Tongue (tissue), 2 donors: Measurements from ENCODE around the gene EPS8L2. TPM values are rescaled to one million over a fixed set of nuclear protein-coding genes. Genes with fewer than 3 reads are reported as not detected.

Experiments used
- DNase-seq: peaks from one replicate; pipeline ENCODE4 v3.0.0-alpha.2; 2015
- total RNA-seq: library from RNA; depleted of rRNA; stranded (reverse); fragments of >200 nt; gene quantifications from one replicate; pipeline ENCODE4 v1.2.3, GENCODE V29; 2014

The EPS8L2 gene
- 88.3 TPM for total RNA-seq

DNA sequence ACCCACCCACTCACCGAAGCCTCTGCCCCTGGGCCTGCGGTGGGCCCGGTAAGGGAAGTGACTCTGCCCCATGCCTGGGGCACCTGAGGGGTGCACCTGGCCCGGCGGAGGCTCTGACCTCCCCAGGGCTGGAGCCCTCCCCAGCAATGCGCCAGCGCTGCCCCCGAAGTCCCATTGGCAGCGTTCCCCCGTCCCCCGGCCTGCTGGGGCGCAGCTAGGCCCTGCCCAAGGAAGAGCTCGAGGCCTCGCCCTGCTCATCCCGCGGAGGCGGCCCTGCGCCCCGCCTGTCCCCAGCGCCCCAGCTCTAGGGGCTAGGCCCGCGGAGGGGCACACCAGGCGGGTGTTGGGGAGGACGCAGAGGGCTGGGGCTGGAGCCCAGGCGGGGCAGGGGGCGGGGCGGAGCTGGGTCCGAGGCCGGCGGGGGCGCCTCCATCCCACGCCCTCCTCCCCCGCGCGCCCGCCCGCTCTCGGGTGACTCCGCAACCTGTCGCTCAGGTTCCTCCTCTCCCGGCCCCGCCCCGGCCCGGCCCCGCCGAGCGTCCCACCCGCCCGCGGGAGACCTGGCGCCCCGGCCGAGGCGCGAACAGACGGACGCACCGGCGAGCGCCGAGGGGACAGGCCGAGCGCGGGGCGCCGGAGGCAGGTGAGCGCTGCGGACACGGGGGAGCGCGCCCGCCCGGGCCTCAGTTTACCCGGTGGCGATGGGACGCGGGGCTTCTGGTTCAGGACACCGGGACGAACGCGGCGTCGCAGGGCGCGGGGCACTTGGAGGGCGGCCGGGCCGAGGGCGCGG is at the start of gene EPS8L2:
EPS8L2 (plus strand) TSS at position 586 of the 793 bp plus-strand sequence. CDS start 3,177 bp downstream, outside the sequence.
- no peak for DNase-seq

DNA sequence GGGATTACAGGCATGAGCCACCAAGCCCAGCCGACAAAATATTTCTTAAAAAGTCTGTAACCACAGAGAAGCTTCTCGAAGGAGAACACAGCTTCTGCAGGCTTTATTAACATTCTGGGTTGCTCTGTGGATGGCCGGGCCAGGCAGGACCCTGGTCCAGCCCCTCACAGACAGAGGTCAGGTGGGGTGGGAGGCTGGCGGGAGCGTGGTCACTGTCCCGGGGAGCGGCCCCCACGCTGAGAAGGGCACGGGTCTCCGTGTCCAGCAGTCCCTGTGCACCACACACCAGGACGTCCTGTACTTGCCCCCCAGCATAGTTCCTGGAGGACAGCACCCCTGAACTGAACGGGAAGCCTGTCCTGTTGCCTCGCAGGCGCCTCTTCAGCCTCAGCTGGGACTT is 49.6 kb upstream of the EPS8L2 start:
- no peak for DNase-seq

DNA sequence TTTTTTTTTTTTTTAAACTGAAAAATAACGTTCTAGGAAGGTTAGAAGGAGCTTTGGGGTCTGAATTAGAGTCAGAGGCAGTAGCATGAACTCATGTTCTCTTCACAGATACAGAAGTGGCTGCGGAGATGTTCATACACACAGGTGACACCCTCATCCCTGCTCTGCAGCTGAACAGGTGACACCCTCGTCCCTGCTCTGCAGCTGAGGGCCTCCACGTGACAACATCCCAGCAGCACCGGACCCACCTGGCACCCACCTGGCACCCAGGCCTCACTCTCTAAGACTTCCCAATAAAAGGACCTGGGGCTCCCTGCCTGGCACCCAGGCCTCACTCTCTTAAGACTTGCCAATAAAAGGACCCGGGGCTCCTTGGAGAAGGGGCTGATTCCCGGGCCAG is 49.2 kb upstream of the EPS8L2 start:
- DNase-seq, result no peak

DNA sequence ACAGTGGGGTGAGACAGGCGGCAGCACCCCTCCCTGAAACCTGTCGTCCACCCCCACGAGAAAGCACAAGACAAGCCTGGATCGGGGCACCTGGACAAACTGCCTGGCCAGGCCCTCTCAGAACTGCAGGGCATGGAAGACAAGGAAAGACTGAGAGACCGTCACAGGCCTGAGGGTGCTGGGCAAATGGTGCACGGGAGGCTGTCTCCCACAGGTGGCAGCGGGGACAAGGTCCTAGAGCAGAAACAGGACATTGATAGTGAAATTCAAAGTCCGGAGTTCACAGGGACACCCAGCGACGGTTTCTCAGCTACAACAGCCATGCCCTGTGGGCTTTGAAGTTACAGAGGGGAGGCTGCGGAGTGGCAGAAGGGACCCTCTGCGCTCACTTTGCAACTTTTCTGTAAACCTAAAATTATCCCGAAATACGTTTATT is 48.3 kb upstream of the EPS8L2 start:
- DNase-seq, result no peak

DNA sequence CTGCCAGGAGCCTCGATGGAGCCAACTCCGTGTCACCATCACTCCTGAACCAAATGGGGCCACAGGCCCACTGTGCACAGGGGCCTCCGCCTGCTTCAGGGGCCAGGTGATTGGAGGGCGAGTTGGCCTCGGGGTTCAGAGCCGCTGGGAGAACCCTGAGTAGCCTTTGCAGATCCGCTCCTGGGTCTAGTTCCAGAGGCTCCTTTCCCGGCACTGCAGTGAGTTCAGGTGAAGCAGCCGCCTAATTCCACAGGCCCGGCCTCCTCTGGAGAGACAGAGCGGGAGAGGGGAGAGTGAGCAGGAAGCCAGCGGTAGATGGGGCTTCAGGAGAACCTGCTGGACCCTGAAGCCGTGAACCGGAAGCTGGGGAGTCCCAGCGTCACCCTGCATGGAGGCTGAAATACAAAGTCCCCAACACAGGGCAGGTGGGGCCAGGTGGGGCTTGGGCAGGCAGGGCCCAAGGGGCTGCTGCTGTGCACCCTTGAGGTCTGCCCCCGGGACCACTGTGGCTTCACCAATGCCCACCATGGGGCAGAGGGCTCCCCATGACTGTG is 46.4 kb upstream of the EPS8L2 start:
- DNase-seq, result no peak

DNA sequence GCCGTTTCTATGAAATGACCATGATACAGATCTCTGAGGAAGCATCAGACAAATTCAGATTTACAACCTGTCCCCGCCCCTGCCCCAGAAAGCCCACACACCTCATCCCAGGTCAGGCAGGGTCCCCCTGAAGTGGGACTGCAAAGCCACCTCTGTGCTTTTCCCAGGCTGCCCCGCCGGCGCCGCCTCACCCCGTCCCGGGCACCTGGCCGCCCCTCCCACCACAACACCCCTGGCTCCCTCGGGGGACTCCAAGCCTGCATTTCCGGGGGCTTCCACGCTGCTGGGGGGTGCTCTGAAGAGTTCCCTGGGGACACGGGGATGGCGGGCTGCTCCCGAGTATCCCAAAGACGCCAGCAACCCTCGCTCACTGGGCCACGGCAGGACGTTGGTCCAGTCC is 45.8 kb upstream of the EPS8L2 start:
- no peak for DNase-seq

GRCh38 chr11:660681-661444 is 45.2 kb upstream of the EPS8L2 start:
- no peak for DNase-seq

- DNase-seq, result peak; percentile 70
Measured at GRCh38 chr11:662689-663274, 43.2 kb upstream of the EPS8L2 start.

GRCh38 chr11:665062-665703 is 40.8 kb upstream of the EPS8L2 start:
- DNase-seq, result peak; percentile 96

DNA sequence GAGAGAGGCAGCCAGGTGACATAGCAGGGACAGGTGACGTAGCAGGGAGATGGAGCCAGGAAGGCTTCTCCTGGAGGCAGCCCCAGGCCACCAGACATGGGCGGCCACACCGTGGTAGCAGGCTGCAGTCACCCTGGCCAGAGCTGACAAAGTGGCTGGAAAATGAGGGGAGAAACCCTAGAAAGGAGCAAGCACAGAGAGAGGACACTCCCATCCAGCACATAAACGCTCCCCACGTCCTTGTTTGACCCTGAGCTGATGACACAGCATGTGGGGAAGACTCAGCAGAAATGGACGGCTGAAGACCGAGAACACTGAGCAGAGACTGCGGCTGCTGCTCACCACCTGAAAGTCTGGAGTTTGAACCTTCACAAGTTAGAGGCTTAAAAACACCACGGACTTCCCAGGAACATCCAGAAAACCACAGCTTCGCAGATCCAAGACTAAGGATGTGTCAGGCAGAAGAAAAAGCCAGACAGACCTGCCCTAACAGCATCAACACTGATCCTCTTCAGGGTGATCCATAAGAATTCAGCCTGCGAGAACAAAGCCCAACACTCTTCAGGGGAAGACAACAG is 40.2 kb upstream of the EPS8L2 start:
- no peak for DNase-seq

GRCh38 chr11:673866-674265 is 32.2 kb upstream of the EPS8L2 start:
- DNase-seq, result no peak

- DNase-seq, result no peak
Measured at GRCh38 chr11:674406-674805, 31.6 kb upstream of the EPS8L2 start.

- DNase-seq, result no peak
Measured at GRCh38 chr11:678297-678696, 27.7 kb upstream of the EPS8L2 start.

GRCh38 chr11:679271-680207 is 26.5 kb upstream of the EPS8L2 start:
- DNase-seq, result no peak

DNA sequence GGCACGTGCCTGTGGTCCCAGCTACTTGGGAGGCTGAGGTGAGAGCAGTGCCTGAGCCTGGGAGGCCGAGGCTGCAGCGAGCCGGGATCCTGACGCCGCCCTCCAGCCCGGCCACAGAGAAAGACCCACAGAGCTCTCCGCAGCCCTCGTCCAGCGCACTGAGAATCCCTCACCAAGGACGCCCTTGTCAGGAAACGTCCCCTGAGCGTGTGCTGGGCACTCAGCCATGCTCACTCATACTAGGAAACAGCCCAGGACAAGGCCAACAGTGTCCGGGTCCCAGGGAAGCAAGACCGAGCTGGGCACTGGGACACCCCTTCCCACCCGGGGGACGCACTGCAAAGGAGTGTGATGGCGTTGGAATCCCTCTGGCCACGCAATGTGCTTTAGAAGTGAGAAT is 25.6 kb upstream of the EPS8L2 start:
- DNase-seq, result no peak

- DNase-seq, result no peak
Measured at GRCh38 chr11:680970-681369, 25.1 kb upstream of the EPS8L2 start.

DNA sequence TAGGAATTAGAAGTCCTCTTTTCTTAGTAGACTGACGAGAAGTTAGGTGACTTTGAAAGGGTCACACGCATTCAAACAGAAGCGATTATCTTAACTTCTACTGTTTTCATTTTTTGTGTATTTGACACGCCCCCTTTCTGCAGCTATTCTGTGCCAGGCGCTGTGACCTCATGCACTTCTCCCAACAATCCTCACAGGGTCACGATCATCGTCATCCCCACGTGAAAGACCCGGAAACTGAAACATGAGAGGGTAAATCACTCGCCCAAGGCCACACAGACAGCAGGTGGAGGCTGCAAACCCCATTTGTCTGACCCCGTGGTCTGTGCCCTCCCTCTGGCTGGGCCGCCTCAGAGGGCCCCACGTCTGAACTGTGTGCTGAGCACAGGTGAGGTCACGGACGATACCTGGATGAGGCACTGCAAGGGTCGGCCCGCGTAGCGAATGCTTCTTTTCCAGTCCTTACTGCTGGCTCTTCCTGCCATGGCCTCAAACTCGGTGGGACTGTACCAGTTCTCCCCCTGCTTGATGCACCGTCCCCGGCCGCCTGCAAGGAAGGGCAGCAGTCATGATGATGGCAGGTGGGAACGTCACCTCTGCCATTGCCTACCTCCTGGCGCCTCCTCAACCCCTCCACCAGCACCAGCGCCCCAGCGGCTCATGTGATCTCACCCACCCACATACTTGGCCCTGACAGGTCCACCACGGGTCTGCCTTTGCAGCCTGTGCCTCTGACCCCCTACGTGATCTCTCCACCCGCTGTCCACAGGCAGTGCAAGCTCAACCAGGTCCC is 19.4 kb upstream of the EPS8L2 start:
- no peak for DNase-seq

DNA sequence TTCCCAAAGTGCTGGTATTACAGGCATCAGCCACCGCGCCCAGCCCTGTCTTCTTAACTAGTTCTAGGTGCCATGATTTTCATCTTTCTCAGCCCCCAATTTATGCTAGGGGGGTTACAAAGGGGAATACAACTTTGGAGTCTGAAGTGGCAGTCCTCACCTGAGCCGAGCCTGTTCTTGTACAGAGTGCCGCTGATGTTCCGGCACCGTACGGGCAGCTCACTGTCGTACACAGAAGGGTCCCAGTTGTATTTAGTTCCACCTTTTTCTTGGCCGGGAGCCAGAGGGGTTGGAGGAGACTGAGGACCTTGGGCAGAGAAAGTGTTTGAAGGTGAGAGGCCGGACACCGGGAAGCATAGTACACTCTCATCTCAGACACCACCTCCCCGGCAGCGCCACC is 18.3 kb upstream of the EPS8L2 start:
- no peak for DNase-seq

- DNase-seq, result no peak
Measured at GRCh38 chr11:688681-689080, 17.4 kb upstream of the EPS8L2 start.

DNA sequence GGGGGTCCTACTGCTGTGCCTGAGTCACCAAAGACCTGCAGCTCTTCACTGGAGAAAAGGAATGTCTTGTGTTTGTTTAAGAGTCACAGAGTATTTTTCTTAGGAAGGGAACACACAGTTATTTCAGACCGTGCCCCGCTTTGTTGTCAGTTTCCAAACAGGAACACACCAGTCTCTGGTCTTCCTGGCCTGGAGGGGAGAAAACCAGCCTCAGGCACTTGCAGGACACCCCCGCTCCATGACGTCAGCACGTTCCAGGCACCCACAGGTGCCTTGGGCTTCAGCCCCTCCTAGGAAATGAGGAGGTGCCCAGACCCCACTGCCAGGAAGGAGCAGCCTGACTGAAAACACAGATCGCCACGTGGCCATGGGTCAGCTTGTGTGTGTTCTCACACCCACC is 16.4 kb upstream of the EPS8L2 start:
- DNase-seq, result no peak
